Breast epithelium (tissue), 4 donors: ENCODE data around the gene CARF. TPM values are rescaled to one million over a fixed set of nuclear protein-coding genes. Genes with fewer than 3 reads are reported as not detected.

Experiments
- DNase-seq, 2 donors: peaks; one replicate each; pipeline ENCODE4 v3.0.0-alpha.2; 2019; ENCODE audit warnings: low spot score in 2 of 2
- H3K27ac ChIP-seq, 2 donors: fragments of 200-600 bp; sonication (generic) in 1 of 2; one replicate each; pipeline ENCODE4 v1.5.1; 2016 to 2019; ENCODE audit warnings: mild to moderate bottlenecking in 1 of 2
- H3K27me3 ChIP-seq, 2 donors: fragments of 200-600 bp; sonication (generic) in 1 of 2; one replicate each; pipeline versions ENCODE4 v1.5.1 to v1.6.0; 2017 to 2019; ENCODE audit warnings: control low read depth in 1 of 2, mild to moderate bottlenecking in 1 of 2
- H3K36me3 ChIP-seq: fragments of 200-600 bp; one replicate; pipeline ENCODE4 v1.5.1; 2019
- H3K4me1 ChIP-seq, 2 donors: fragments of 200-600 bp; sonication (generic); one replicate each; pipeline ENCODE4 v1.5.1; 2016 to 2019; ENCODE audit warnings: control low read depth in 1 of 2
- H3K4me3 ChIP-seq, 3 donors: fragments of 200-600 bp; sonication (generic); 1 replicate in 2 of 3; 2 replicates in 1 of 3; pipeline ENCODE4 v1.5.1; 2016 to 2019; ENCODE audit warnings: mild to moderate bottlenecking in 3 of 3, moderate library complexity in 2 of 3
- H3K9me3 ChIP-seq, 2 donors: fragments of 200-600 bp; sonication (generic) in 1 of 2; one replicate each; pipeline ENCODE4 v1.5.1; 2016 to 2019; ENCODE audit warnings: control low read depth in 1 of 2
- CTCF ChIP-seq, 3 donors: fragments of 450-650 bp; IDR thresholded peaks; one replicate each; pipeline ENCODE4 v1.5.1; 2016 to 2017; ENCODE audit warnings: antibody characterized with exemption in 3 of 3, mild to moderate bottlenecking in 3 of 3, moderate library complexity in 3 of 3
- POLR2A ChIP-seq: fragments of 450-650 bp; IDR thresholded peaks from one replicate; pipeline ENCODE4 v1.6.1; 2016; ENCODE audit warnings: antibody characterized with exemption, mild to moderate bottlenecking, moderate library complexity
- POLR2AphosphoS5 ChIP-seq, 3 donors: sonication (generic); formaldehyde crosslinking; IDR thresholded peaks; one replicate each; pipeline ENCODE4 v1.6.1; 2017; ENCODE audit warnings: antibody characterized with exemption in 3 of 3
- intact Hi-C: fragments of 100-400 bp; cut with DNase I; formaldehyde crosslinking; loops from one replicate; pipeline ENCODE4 v1.15.1; 2023; ENCODE audit warnings: low total_unique reads
- total RNA-seq, 3 donors: library from RNA; depleted of rRNA; stranded (reverse); fragments of >200 nt; gene quantifications; one replicate each; pipeline ENCODE4 v1.1.0, GENCODE V29; 2016

Gene CARF
- total RNA-seq, 3 donors from 2014 or later: 16.6 to 28.2 (median 17.7) TPM

- H3K36me3 ChIP-seq: no peaks in the 10 kb centered on the region
- TF ChIP-seq POLR2AphosphoS5 (IDR thresholded peaks at IDR 0.05) (no peak), CTCF (IDR thresholded peaks at IDR 0.05) (no peak), POLR2A (no peak)
- no peaks in the 10 kb centered on the region for H3K27me3 ChIP-seq
- no peaks in the 10 kb centered on the region for H3K4me1 ChIP-seq
- H3K9me3 ChIP-seq: no peaks in the 10 kb centered on the region
- intact Hi-C loops: no loop called here
- H3K27ac ChIP-seq: peak overlapping the region in 1 of 2 donors; percentile 22
- no peak overlapping the region for H3K4me3 ChIP-seq
- no peak for DNase-seq
These were observed 21.1 kb downstream of the CARF start for GRCh38 chr2:202933139-202933510.

- no peaks in the 10 kb centered on the region for H3K9me3 ChIP-seq
- H3K4me3 ChIP-seq: no peak overlapping the region
- TF ChIP-seq POLR2AphosphoS5 (IDR thresholded peaks at IDR 0.05) (no peak), CTCF (IDR thresholded peaks at IDR 0.05) (no peak), POLR2A (no peak)
- H3K27ac ChIP-seq: no peak overlapping the region
- no peaks in the 10 kb centered on the region for H3K4me1 ChIP-seq
- DNase-seq: no peak
- intact Hi-C loops: no loop called here
- no peaks in the 10 kb centered on the region for H3K36me3 ChIP-seq
- no peaks in the 10 kb centered on the region for H3K27me3 ChIP-seq
These were observed 21.9 kb downstream of the CARF start for GRCh38 chr2:202933958-202934357.

GRCh38 chr2:202934456-202934855, 22.4 kb downstream of the CARF start:
- no peaks in the 10 kb centered on the region for H3K9me3 ChIP-seq
- DNase-seq: no peak
- no peak overlapping the region for H3K27ac ChIP-seq
- TF ChIP-seq POLR2A (no peak), POLR2AphosphoS5 (IDR thresholded peaks at IDR 0.05) (no peak), CTCF (IDR thresholded peaks at IDR 0.05) (no peak)
- H3K27me3 ChIP-seq: no peaks in the 10 kb centered on the region
- no peaks in the 10 kb centered on the region for H3K36me3 ChIP-seq
- H3K4me3 ChIP-seq: no peak overlapping the region
- H3K4me1 ChIP-seq: no peaks in the 10 kb centered on the region
- intact Hi-C loops: no loop called here

- Histone ChIP-seq H3K4me3 (no peak overlapping the region), H3K27me3 (no peaks in the 10 kb centered on the region), H3K4me1 (no peaks in the 10 kb centered on the region), H3K36me3 (peaks cover 3% of the 10 kb centered on the region), H3K27ac (no peak overlapping the region), H3K9me3 (no peaks in the 10 kb centered on the region)
- intact Hi-C loops: no loop called here
- DNase-seq: no peak
- no peak for TF ChIP-seq POLR2AphosphoS5 (IDR thresholded peaks at IDR 0.05)
- TF ChIP-seq POLR2A: no peak
- no peak for TF ChIP-seq CTCF (IDR thresholded peaks at IDR 0.05)
These were observed 26.9 kb downstream of the CARF start for GRCh38 chr2:202938960-202939359.

GRCh38 chr2:202941771-202942170, 29.7 kb downstream of the CARF start:
- H3K27ac ChIP-seq: no peak overlapping the region
- TF ChIP-seq POLR2AphosphoS5 (IDR thresholded peaks at IDR 0.05) (no peak), POLR2A (no peak), CTCF (IDR thresholded peaks at IDR 0.05) (no peak)
- no peaks in the 10 kb centered on the region for H3K9me3 ChIP-seq
- intact Hi-C loops: no loop called here
- H3K4me1 ChIP-seq: no peaks in the 10 kb centered on the region
- H3K36me3 ChIP-seq: peaks cover 3% of the 10 kb centered on the region
- H3K4me3 ChIP-seq: no peak overlapping the region
- H3K27me3 ChIP-seq: no peaks in the 10 kb centered on the region
- DNase-seq: no peak
